MM.1S (cell line): ENCODE data around the gene KCNMA1.
A peak's percentile ranks its signal among the peaks of the same experiment; 100 is the strongest.

ENCODE experiments used
- DNase-seq: peaks from one replicate; pipeline ENCODE4 v3.0.0-alpha.2; 2015
- H2AFZ ChIP-seq: fragments of 300-600 bp; sonication (generic); 2 replicates; pipeline ENCODE4 v1.6.0; 2016; ENCODE audit warnings: antibody characterized with exemption, low read length
- H3F3A ChIP-seq: fragments of 300-600 bp; sonication (generic); 2 replicates; pipeline ENCODE4 v1.6.1; 2016; ENCODE audit warnings: mild to moderate bottlenecking, antibody characterized with exemption, low read length, moderate library complexity, mixed read lengths; ENCODE audit not compliant: insufficient read depth
- H3K27ac ChIP-seq: fragments of 300-600 bp; sonication (generic); 2 replicates; pipeline ENCODE4 v1.5.1; 2016; ENCODE audit warnings: mild to moderate bottlenecking, low read length
- H3K27me3 ChIP-seq: fragments of 300-600 bp; sonication (generic); replicated peaks from 2 replicates; pipeline ENCODE4 v1.6.0; 2016; ENCODE audit warnings: low read length; ENCODE audit not compliant: insufficient read depth
- H3K36me3 ChIP-seq: fragments of 300-600 bp; sonication (generic); replicated peaks from 2 replicates; pipeline ENCODE4 v1.6.1; 2016; ENCODE audit warnings: mild to moderate bottlenecking, low read length, mixed read lengths; ENCODE audit not compliant: insufficient read depth
- H3K4me1 ChIP-seq: fragments of 300-600 bp; sonication (generic); 2 replicates; pipeline ENCODE4 v1.6.1; 2016; ENCODE audit warnings: low read length, mixed read lengths
- H3K4me2 ChIP-seq: fragments of 300-600 bp; sonication (generic); 2 replicates; pipeline ENCODE4 v1.6.0; 2016; ENCODE audit warnings: low read depth, low read length
- H3K4me3 ChIP-seq: fragments of 300-600 bp; sonication (generic); 2 replicates; pipeline ENCODE4 v1.5.1; 2016; ENCODE audit warnings: low read length, mixed read lengths
- H3K79me2 ChIP-seq: fragments of 300-600 bp; sonication (generic); 2 replicates; pipeline ENCODE4 v1.6.1; 2016; ENCODE audit warnings: mixed run types, low read length, mixed read lengths
- H3K9ac ChIP-seq: fragments of 300-600 bp; sonication (generic); 2 replicates; pipeline ENCODE4 v1.6.1; 2016; ENCODE audit warnings: low read length, mixed read lengths
- H3K9me2 ChIP-seq: fragments of 300-600 bp; sonication (generic); replicated peaks from 2 replicates; pipeline ENCODE4 v1.6.1; 2016; ENCODE audit warnings: mild to moderate bottlenecking, low read length, mixed read lengths; ENCODE audit not compliant: insufficient read depth
- H3K9me3 ChIP-seq: fragments of 300-600 bp; sonication (generic); replicated peaks from 2 replicates; pipeline ENCODE4 v1.6.1; 2016; ENCODE audit warnings: mild to moderate bottlenecking, low read length, mixed read lengths; ENCODE audit not compliant: insufficient read depth
- H4K20me1 ChIP-seq: fragments of 300-600 bp; sonication (generic); 2 replicates; pipeline ENCODE4 v1.6.1; 2016; ENCODE audit warnings: mild to moderate bottlenecking, low read length, moderate library complexity, mixed read lengths; ENCODE audit not compliant: insufficient read depth
- EZH2 ChIP-seq: fragments of 300-600 bp; sonication (generic); optimal IDR thresholded peaks from 2 replicates; pipeline ENCODE3; 2017; ENCODE audit warnings: low read depth, mild to moderate bottlenecking, antibody characterized with exemption, low read length, mixed read lengths
- EZH2phosphoT487 ChIP-seq: fragments of 300-600 bp; sonication (generic); IDR thresholded peaks from 2 replicates; pipeline ENCODE4 v1.6.1; 2018; ENCODE audit warnings: antibody characterized with exemption, low read length
- TF ChIP-seq, protein P1 (sequence below): fragments of 300-600 bp; sonication (generic); IDR thresholded peaks from 2 replicates; pipeline ENCODE4 v1.5.1; 2016; ENCODE audit warnings: antibody characterized with exemption, low read length, mixed read lengths

The KCNMA1 gene

GRCh38 chr10:76961841-76962240 is 675.8 kb downstream of the KCNMA1 start:
- peaks cover 9% of the 10 kb centered on the region; the same call in 1 of the 2 replicates for H3K4me1 ChIP-seq
- no peaks in the 10 kb centered on the region; the same call in 1 of the 2 replicates for H3F3A ChIP-seq
- no peaks in the 10 kb centered on the region for H3K36me3 ChIP-seq

DNA sequence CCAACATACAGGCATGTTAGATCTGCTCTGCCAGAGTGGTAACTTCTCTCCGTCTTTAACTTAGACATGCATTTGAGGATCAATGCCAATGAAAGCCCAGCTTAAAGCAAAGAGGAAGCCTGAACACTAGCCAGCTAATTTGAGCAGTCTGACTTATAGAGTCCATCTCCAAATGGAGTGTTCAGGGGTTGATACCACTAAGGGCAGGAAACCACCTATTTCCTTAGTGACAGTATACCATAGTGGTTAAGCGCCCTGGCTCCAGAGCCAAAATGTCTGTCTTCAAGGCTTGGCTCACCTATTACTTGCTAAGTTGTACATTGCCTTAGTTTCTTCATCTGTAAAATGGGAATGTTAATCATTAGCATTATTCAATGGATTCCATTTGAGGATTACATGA is 678.5 kb downstream of the KCNMA1 start:
- Histone ChIP-seq H3K9me2 (no peaks in the 10 kb centered on the region), H3K79me2 (no peaks in the 10 kb centered on the region), H3K9me3 (no peaks in the 10 kb centered on the region), H3K4me1 (peaks cover 9% of the 10 kb centered on the region; the same call in 1 of the 2 replicates), H3K9ac (no peak overlapping the region), H2AFZ (no peak overlapping the region), H3K36me3 (no peaks in the 10 kb centered on the region), H3K27ac (no peak overlapping the region), H3K4me2 (no peak overlapping the region), H3K4me3 (no peak overlapping the region), H3K27me3 (no peaks in the 10 kb centered on the region), H3F3A (no peaks in the 10 kb centered on the region; the same call in 1 of the 2 replicates), H4K20me1 (no peaks in the 10 kb centered on the region)
- TF ChIP-seq, protein P1, sequence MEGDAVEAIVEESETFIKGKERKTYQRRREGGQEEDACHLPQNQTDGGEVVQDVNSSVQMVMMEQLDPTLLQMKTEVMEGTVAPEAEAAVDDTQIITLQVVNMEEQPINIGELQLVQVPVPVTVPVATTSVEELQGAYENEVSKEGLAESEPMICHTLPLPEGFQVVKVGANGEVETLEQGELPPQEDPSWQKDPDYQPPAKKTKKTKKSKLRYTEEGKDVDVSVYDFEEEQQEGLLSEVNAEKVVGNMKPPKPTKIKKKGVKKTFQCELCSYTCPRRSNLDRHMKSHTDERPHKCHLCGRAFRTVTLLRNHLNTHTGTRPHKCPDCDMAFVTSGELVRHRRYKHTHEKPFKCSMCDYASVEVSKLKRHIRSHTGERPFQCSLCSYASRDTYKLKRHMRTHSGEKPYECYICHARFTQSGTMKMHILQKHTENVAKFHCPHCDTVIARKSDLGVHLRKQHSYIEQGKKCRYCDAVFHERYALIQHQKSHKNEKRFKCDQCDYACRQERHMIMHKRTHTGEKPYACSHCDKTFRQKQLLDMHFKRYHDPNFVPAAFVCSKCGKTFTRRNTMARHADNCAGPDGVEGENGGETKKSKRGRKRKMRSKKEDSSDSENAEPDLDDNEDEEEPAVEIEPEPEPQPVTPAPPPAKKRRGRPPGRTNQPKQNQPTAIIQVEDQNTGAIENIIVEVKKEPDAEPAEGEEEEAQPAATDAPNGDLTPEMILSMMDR = no peak
- no peak for TF ChIP-seq EZH2phosphoT487
- DNase-seq = no peak

More at GRCh38 chr10:76961841-76962240, 675.8 kb downstream of the KCNMA1 start:
- Histone ChIP-seq H3K79me2 (no peaks in the 10 kb centered on the region), H3K4me2 (peak overlapping the region; percentile 20; the same call in 1 of the 2 replicates), H4K20me1 (no peaks in the 10 kb centered on the region), H3K4me3 (no peak overlapping the region), H3K27ac (no peak overlapping the region), H3K27me3 (no peaks in the 10 kb centered on the region), H2AFZ (no peak overlapping the region), H3K9ac (no peak overlapping the region), H3K9me3 (no peaks in the 10 kb centered on the region), H3K9me2 (no peaks in the 10 kb centered on the region)
- peak; percentile 59 for DNase-seq
- TF ChIP-seq EZH2phosphoT487 (no peak), EZH2 (no peak)
- TF ChIP-seq, protein P1 = no peak

DNA sequence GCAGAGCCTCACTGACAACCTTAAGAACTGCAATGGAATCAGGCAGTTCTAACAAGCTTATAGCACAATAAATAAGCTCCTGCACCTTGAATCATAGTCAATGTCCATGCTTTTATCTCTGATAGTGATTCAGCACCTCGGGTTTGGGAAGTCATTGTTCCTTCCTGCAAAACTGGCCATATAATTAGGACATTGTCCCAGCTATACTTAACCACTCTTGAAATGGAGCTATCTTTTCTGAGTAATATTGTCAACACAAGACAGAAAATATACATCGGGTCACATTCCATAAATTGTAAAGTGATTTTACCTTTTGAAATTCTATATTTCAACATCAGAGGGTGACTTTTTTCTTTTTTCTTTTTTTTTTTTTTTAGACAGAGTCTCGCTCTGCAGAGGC is 682.8 kb downstream of the KCNMA1 start:
- H3F3A ChIP-seq = no peaks in the 10 kb centered on the region
- H3K79me2 ChIP-seq = no peaks in the 10 kb centered on the region
- H3K9ac ChIP-seq = no peak overlapping the region
- H3K4me3 ChIP-seq = no peak overlapping the region
- no peak overlapping the region for H2AFZ ChIP-seq
- TF ChIP-seq EZH2phosphoT487 (no peak), EZH2 (no peak)
- TF ChIP-seq, protein P1 = no peak
- H3K4me1 ChIP-seq = no peaks in the 10 kb centered on the region
- no peak for DNase-seq
- no peaks in the 10 kb centered on the region for H3K36me3 ChIP-seq
- no peaks in the 10 kb centered on the region for H3K9me2 ChIP-seq
- no peak overlapping the region for H3K27ac ChIP-seq
- no peaks in the 10 kb centered on the region for H3K9me3 ChIP-seq
- no peaks in the 10 kb centered on the region for H4K20me1 ChIP-seq
- no peak overlapping the region for H3K4me2 ChIP-seq
- no peaks in the 10 kb centered on the region for H3K27me3 ChIP-seq
